Measurements from ENCODE around the gene E2F7. TPM values are rescaled to one million over a fixed set of nuclear protein-coding genes. Genes with fewer than 3 reads are reported as not detected.

E2F7 gene
- total RNA-seq = 16.7 and 56.5 TPM in 2 replicates

DNA sequence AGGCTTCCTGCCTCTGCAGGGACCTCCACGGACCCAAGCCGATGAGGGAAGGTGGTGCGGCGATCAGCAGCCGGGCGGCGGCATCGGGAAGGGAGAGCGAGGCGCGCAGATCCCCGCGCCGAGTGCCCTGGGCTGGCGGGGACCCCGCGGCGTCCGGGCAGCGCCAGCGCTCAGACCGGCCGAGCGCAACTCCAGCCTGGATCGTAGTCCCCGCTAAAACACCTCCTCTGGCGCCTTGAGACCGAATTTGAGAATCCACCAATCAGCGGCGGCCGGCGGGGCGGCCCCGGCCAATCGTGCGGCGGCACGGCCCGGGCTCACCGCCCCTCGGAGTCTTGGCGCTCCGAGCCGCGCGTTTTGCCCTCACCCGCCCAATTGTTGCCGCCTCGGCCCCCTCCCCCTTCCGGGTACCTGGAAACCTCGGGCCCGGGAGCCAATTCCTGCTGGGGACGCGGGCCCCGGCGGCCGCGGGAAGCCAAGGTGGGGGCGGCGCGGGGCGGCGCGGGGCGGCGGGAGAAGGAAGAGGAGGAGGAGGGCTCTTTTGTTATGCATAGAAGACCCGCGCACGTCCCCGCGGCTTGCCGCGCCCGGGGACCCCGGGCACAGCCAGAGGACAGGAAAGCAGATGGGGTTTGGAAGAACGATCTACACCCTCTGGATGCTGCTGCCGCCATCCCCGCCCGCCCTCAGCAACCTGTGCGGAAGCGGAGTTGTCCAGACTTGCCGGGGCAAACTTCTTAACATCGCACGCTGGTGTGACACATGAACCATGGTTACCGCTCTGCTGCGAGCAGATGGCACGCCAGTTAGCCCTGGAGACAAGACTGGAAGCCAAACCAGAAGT lies at the start of gene E2F7:
Gene E2F7, minus strand, starts transcription at position 209 of the 844 bp plus-strand sequence. CDS start 934 bp downstream, outside the sequence.

Other genes starting within 250 kb of the E2F7 start
- 17.8 and 19.0 TPM in 2 replicates for gene CSRP2, start 186.6 kb downstream of the E2F7 start, total RNA-seq